ENCODE measurements around the gene SMIM35.

The SMIM35 gene

GRCh38 chr11:117999354-117999993 lies 87.3 kb downstream of the SMIM35 start:
- no peaks in the 10 kb centered on the region; the same call in 1 of the 2 replicates for H3K36me3 ChIP-seq
- no peak for TF ChIP-seq CTCF (IDR thresholded peaks at IDR 0.05; ENCODE audit: low read depth, low read length)
- no peak overlapping the region for H3K27ac ChIP-seq

GRCh38 chr11:117998664-117999353 lies 88.0 kb downstream of the SMIM35 start:
- no peak for DNase-seq
- Histone ChIP-seq H3K27me3 (ENCODE audit: insufficient read depth, low read depth, severe bottlenecking) (no peaks in the 10 kb centered on the region), H3K9me3 (ENCODE audit: severe bottlenecking) (peaks cover 5% of the 10 kb centered on the region), H3K27ac (no peak overlapping the region), H3K36me3 (no peaks in the 10 kb centered on the region; the same call in 1 of the 2 replicates), H3K4me3 (ENCODE audit: low read depth, low read length) (no peak overlapping the region)
- no peak for TF ChIP-seq CTCF (IDR thresholded peaks at IDR 0.05; ENCODE audit: low read depth, low read length)

More at GRCh38 chr11:117999354-117999993, 87.3 kb downstream of the SMIM35 start:
- Histone ChIP-seq H3K27me3 (ENCODE audit: insufficient read depth, low read depth, severe bottlenecking) (no peaks in the 10 kb centered on the region), H3K4me3 (ENCODE audit: low read depth, low read length) (no peak overlapping the region), H3K9me3 (ENCODE audit: severe bottlenecking) (peaks cover 11% of the 10 kb centered on the region)
- no peak for DNase-seq

- Histone ChIP-seq H3K27ac (no peak overlapping the region), H3K9me3 (ENCODE audit: severe bottlenecking) (no peaks in the 10 kb centered on the region), H3K36me3 (no peaks in the 10 kb centered on the region; the same call in 1 of the 2 replicates), H3K27me3 (ENCODE audit: insufficient read depth, low read depth, severe bottlenecking) (no peaks in the 10 kb centered on the region), H3K4me3 (ENCODE audit: low read depth, low read length) (no peak overlapping the region)
- DNase-seq = no peak
- no peak for TF ChIP-seq CTCF (IDR thresholded peaks at IDR 0.05; ENCODE audit: low read depth, low read length)
Measured at GRCh38 chr11:117997823-117998579, 88.8 kb downstream of the SMIM35 start.

- H3K4me3 ChIP-seq (ENCODE audit: low read depth, low read length) = no peak overlapping the region
- H3K27me3 ChIP-seq (ENCODE audit: insufficient read depth, low read depth, severe bottlenecking) = no peaks in the 10 kb centered on the region
- H3K27ac ChIP-seq = no peak overlapping the region
- no peaks in the 10 kb centered on the region; the same call in 1 of the 2 replicates for H3K36me3 ChIP-seq
- H3K9me3 ChIP-seq (ENCODE audit: severe bottlenecking) = no peaks in the 10 kb centered on the region
- TF ChIP-seq CTCF (IDR thresholded peaks at IDR 0.05; ENCODE audit: low read depth, low read length) = no peak
- DNase-seq = no peak
Measured at GRCh38 chr11:117997406-117997805, 89.4 kb downstream of the SMIM35 start.

- no peak overlapping the region for H3K27ac ChIP-seq
- no peaks in the 10 kb centered on the region; the same call in 1 of the 2 replicates for H3K36me3 ChIP-seq
- no peaks in the 10 kb centered on the region for H3K27me3 ChIP-seq (ENCODE audit: insufficient read depth, low read depth, severe bottlenecking)
- no peak for DNase-seq
- TF ChIP-seq CTCF (IDR thresholded peaks at IDR 0.05; ENCODE audit: low read depth, low read length) = no peak
- H3K9me3 ChIP-seq (ENCODE audit: severe bottlenecking) = no peaks in the 10 kb centered on the region
- no peak overlapping the region for H3K4me3 ChIP-seq (ENCODE audit: low read depth, low read length)
Measured at GRCh38 chr11:117996058-117996457, 90.7 kb downstream of the SMIM35 start.

Data from WERI-Rb-1 (cell line).